GM19239 (cell line): Measurements from ENCODE around the gene CNNM3.

Experiments
- DNase-seq: peaks from one replicate; pipeline ENCODE4 v3.0.0; 2011; ENCODE audit warnings: low spot score; ENCODE audit not compliant: insufficient read length
- FAIRE-seq: peaks from 2 replicates; lab custom pipeline; 2011; peaks lifted over from hg19 to GRCh38; lab: Jason Lieb, UNC

CNNM3 gene

GRCh38 chr2:96815326-96816126, 542 bp upstream of the CNNM3 start:
- FAIRE-seq (peak; percentile 85), DNase-seq (peak; percentile 57)

GRCh38 chr2:96816836-96817702, 1.0 kb downstream of the CNNM3 start:
- FAIRE-seq: no peak

GRCh38 chr2:96817882-96818281, 1.8 kb downstream of the CNNM3 start:
- DNase-seq (no peak), FAIRE-seq (no peak)

More at GRCh38 chr2:96816836-96817702, 1.0 kb downstream of the CNNM3 start:
- no peak for DNase-seq

GRCh38 chr2:96819128-96819875, 3.2 kb downstream of the CNNM3 start:
- no peak for DNase-seq
- no peak for FAIRE-seq

- DNase-seq (no peak), FAIRE-seq (no peak)
Measured at GRCh38 chr2:96819876-96820511, 3.9 kb downstream of the CNNM3 start.

GRCh38 chr2:96821113-96821675, 5.1 kb downstream of the CNNM3 start:
- DNase-seq: no peak
- no peak for FAIRE-seq

GRCh38 chr2:96822786-96823185, 6.7 kb downstream of the CNNM3 start:
- no peak for DNase-seq
- FAIRE-seq: no peak

- FAIRE-seq (no peak), DNase-seq (no peak)
Measured at GRCh38 chr2:96823198-96823597, 7.1 kb downstream of the CNNM3 start.

GRCh38 chr2:96824079-96824870, 8.2 kb downstream of the CNNM3 start:
- FAIRE-seq: no peak
- DNase-seq: no peak

GRCh38 chr2:96825057-96825456, 9.0 kb downstream of the CNNM3 start:
- FAIRE-seq (no peak), DNase-seq (no peak)

- no peak for DNase-seq
- FAIRE-seq: no peak
Measured at GRCh38 chr2:96826546-96827278, 10.6 kb downstream of the CNNM3 start.

GRCh38 chr2:96828436-96828835, 12.4 kb downstream of the CNNM3 start:
- no peak for FAIRE-seq
- DNase-seq: no peak

GRCh38 chr2:96828874-96829273, 12.8 kb downstream of the CNNM3 start:
- DNase-seq (no peak), FAIRE-seq (no peak)

GRCh38 chr2:96830044-96830562, 14.0 kb downstream of the CNNM3 start:
- DNase-seq (no peak), FAIRE-seq (no peak)

- DNase-seq: no peak
Measured at GRCh38 chr2:96831679-96832078, 15.6 kb downstream of the CNNM3 start.

GRCh38 chr2:96832408-96832753, 16.3 kb downstream of the CNNM3 start:
- FAIRE-seq (no peak), DNase-seq (no peak)

More at GRCh38 chr2:96831679-96832078, 15.6 kb downstream of the CNNM3 start:
- no peak for FAIRE-seq

- no peak for DNase-seq
- FAIRE-seq: no peak
Measured at GRCh38 chr2:96832754-96833507, 16.9 kb downstream of the CNNM3 start.
